NT2/D1 (cell line): Measurements from ENCODE around the gene CACNA1C.

Experiments used
- YY1 ChIP-seq: IDR thresholded peaks from 2 replicates; pipeline ENCODE4 v1.6.1; 2011; ENCODE audit not compliant: insufficient read length, insufficient read depth
- ZNF274 ChIP-seq: IDR thresholded peaks from 2 replicates; pipeline ENCODE4 v1.6.1; 2011; ENCODE audit warnings: mild to moderate bottlenecking, low read depth, low read length

DNA sequence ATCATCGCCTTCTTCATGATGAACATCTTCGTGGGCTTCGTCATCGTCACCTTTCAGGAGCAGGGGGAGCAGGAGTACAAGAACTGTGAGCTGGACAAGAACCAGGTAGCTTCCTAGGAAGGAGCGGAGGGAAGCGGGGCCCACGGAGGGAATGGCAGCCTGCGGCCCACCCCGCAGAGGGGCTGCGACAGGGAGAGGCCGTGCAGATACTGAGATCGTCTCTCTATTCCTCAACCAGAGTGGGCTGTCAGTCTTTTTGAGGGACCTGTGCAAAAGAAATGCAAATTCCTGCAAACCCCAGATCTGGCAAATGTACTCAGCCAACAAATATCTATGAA is 555.8 kb downstream of the CACNA1C start:
- TF ChIP-seq YY1, result no peak
- no peak for TF ChIP-seq ZNF274
